OCI-LY7 (cell line): Measurements from ENCODE around the gene MALRD1. TPM values are rescaled to one million over a fixed set of nuclear protein-coding genes. Genes with fewer than 3 reads are reported as not detected.

ENCODE experiments used
- BruUV-seq: library from RNA; stranded (reverse); fragments of 400-500 nt; replicated peaks from 2 replicates; lab custom pipeline; 2021; lab: Mats Ljungman, UMichigan
- CTCF ChIA-PET: fragments of 300-600 bp; sonication (Branson Sonifier 250); formaldehyde crosslinking; loops from one replicate; lab custom pipeline; 2022; ENCODE audit warnings: antibody characterized with exemption; ENCODE audit not compliant: unreplicated experiment; lab: Charles Lee
- POLR2A ChIA-PET: fragments of 300-600 bp; sonication (Branson Sonifier 250); formaldehyde crosslinking; loops from one replicate; lab custom pipeline; 2022; ENCODE audit warnings: antibody characterized with exemption; lab: Charles Lee
- DNase-seq: peaks from one replicate; pipeline ENCODE4 v3.0.0-alpha.2; 2015; ENCODE audit warnings: low spot score
- H2AFZ ChIP-seq: fragments of 200-600 bp; sonication (generic), shearing (Covaris generic); 2 replicates; pipeline ENCODE4 v1.6.1; 2014; ENCODE audit warnings: mild to moderate bottlenecking, antibody characterized with exemption, low read length, moderate library complexity
- H3K27ac ChIP-seq: fragments of 200-600 bp; sonication (generic); 2 replicates; pipeline ENCODE4 v1.5.1; 2014; ENCODE audit warnings: mixed run types, low read depth, mild to moderate bottlenecking, moderate library complexity, low read length, inconsistent platforms; ENCODE audit not compliant: poor library complexity, severe bottlenecking
- H3K36me3 ChIP-seq: fragments of 200-600 bp; sonication (generic); 2 replicates; pipeline ENCODE4 v1.6.1; 2014; ENCODE audit warnings: mild to moderate bottlenecking, antibody characterized with exemption, low read length, moderate library complexity, mixed read lengths; ENCODE audit not compliant: insufficient read depth
- H3K4me1 ChIP-seq: fragments of 200-600 bp; sonication (generic); 2 replicates; pipeline ENCODE4 v1.5.1; 2014; ENCODE audit warnings: mild to moderate bottlenecking, low read length; ENCODE audit not compliant: insufficient read depth, poor library complexity, severe bottlenecking
- H3K4me2 ChIP-seq: fragments of 200-600 bp; sonication (generic); 2 replicates; pipeline ENCODE4 v1.6.1; 2014; ENCODE audit warnings: mild to moderate bottlenecking, low read length
- H3K4me3 ChIP-seq: fragments of 200-600 bp; sonication (generic); 2 replicates; pipeline ENCODE4 v1.5.1; 2014; ENCODE audit warnings: mild to moderate bottlenecking, low read depth, low read length; ENCODE audit not compliant: poor library complexity, severe bottlenecking
- H3K79me2 ChIP-seq: fragments of 200-600 bp; sonication (generic); 2 replicates; pipeline ENCODE4 v1.6.1; 2016; ENCODE audit warnings: low read depth, mild to moderate bottlenecking, low read length, moderate library complexity, mixed read lengths; ENCODE audit not compliant: insufficient read depth
- H3K9me2 ChIP-seq: fragments of 200-600 bp; sonication (generic); 2 replicates; pipeline ENCODE4 v1.6.1; 2016; ENCODE audit warnings: mild to moderate bottlenecking, low read length, mixed read lengths; ENCODE audit not compliant: insufficient read depth
- H3K9me3 ChIP-seq: fragments of 200-600 bp; sonication (generic); 2 replicates; pipeline ENCODE4 v1.6.1; 2014; ENCODE audit warnings: mild to moderate bottlenecking, mixed run types, low read length, mixed read lengths
- H4K20me1 ChIP-seq: fragments of 200-600 bp; sonication (generic); 2 replicates; pipeline ENCODE4 v1.6.1; 2014; ENCODE audit warnings: mild to moderate bottlenecking, antibody characterized with exemption, low read length, moderate library complexity, mixed read lengths; ENCODE audit not compliant: insufficient read depth
- EZH2phosphoT487 ChIP-seq: fragments of 200-600 bp; sonication (generic); IDR thresholded peaks from 2 replicates; pipeline ENCODE4 v1.6.1; 2018; ENCODE audit warnings: low read depth, borderline replicate concordance, mild to moderate bottlenecking, mixed run types, antibody characterized with exemption, low read length, moderate library complexity, mixed read lengths
- intact Hi-C: fragments of 100-400 bp; cut with micrococcal nuclease; formaldehyde crosslinking; loops from one replicate; pipeline ENCODE4 v1.10.0; 2022; ENCODE audit not compliant: unreplicated experiment
- total RNA-seq, 2 experiments: library from RNA; depleted of rRNA in 1 of 2; stranded (reverse); fragments of >200 nt in 1 of 2; shearing (Covaris generic) in 1 of 2; gene quantifications; 2 replicates each; pipeline ENCODE4 v1.2.3, GENCODE V29; 2014 to 2022
- TF ChIP-seq, protein P1 (sequence below): fragments of 200-600 bp; sonication (generic); conservative IDR thresholded peaks from 2 replicates; pipeline ENCODE4 v1.5.1; 2014; ENCODE audit warnings: mild to moderate bottlenecking, antibody characterized with exemption, low read length, moderate library complexity, mixed read lengths

The MALRD1 gene
- total RNA-seq, 2 experiments from 2014 or later: not detected

DNA sequence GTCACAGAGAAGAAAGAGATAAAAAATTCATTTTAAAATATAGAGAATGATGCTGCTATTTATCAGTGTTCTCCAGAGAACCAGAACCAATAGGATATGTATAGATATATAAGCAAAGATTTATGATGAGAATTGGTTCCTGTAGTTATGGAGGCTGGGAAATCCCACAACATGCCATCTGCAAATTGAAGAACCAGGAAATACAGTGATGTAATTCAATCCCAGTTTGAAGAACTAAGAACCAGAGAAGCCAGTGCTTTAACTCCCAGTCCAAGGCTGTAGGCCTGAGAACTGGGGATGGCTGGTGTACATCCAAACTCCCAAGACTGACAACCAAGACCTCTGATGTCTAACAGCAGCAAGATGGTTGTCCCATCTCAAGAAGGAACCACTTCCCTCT, 574.7 kb downstream of the MALRD1 start:
- H2AFZ ChIP-seq: no peak overlapping the region
- H4K20me1 ChIP-seq: no peaks in the 10 kb centered on the region
- no peak overlapping the region for H3K27ac ChIP-seq
- ChIA-PET POLR2A (no interaction called here), CTCF (no interaction called here)
- no peak overlapping the region for H3K4me2 ChIP-seq
- H3K4me1 ChIP-seq: no peaks in the 10 kb centered on the region
- no peaks in the 10 kb centered on the region for H3K36me3 ChIP-seq
- intact Hi-C loops: no loop called here
- H3K9me2 ChIP-seq: no peaks in the 10 kb centered on the region
- H3K79me2 ChIP-seq: no peaks in the 10 kb centered on the region
- no TSS peak for BruUV-seq
- H3K9me3 ChIP-seq: no peaks in the 10 kb centered on the region; the same call in 1 of the 2 replicates
- TF ChIP-seq, protein P1, sequence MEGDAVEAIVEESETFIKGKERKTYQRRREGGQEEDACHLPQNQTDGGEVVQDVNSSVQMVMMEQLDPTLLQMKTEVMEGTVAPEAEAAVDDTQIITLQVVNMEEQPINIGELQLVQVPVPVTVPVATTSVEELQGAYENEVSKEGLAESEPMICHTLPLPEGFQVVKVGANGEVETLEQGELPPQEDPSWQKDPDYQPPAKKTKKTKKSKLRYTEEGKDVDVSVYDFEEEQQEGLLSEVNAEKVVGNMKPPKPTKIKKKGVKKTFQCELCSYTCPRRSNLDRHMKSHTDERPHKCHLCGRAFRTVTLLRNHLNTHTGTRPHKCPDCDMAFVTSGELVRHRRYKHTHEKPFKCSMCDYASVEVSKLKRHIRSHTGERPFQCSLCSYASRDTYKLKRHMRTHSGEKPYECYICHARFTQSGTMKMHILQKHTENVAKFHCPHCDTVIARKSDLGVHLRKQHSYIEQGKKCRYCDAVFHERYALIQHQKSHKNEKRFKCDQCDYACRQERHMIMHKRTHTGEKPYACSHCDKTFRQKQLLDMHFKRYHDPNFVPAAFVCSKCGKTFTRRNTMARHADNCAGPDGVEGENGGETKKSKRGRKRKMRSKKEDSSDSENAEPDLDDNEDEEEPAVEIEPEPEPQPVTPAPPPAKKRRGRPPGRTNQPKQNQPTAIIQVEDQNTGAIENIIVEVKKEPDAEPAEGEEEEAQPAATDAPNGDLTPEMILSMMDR: no peak
- no peak for TF ChIP-seq EZH2phosphoT487
- H3K4me3 ChIP-seq: no peak overlapping the region
- DNase-seq: no peak

DNA sequence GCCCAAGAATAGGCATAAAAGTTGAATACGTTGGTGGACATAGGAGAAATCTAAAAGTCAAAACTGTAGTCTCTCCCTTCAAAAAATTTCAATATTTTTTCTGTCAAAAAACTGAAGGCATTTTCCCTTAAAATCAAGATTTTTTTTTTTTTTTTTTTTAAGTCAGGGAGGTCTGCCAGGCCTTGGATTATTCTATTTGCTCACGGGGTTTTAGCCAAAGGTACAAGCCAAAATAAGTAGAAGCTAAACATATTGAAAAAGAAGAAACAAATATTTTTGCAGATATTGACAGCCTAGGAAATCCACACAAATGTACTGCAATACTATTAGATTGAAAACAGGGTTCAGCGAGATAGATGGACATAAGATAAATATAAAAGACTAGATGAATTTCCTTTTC, 577.6 kb downstream of the MALRD1 start:
- no peaks in the 10 kb centered on the region for H3K36me3 ChIP-seq
- H3K4me2 ChIP-seq: no peak overlapping the region
- no peaks in the 10 kb centered on the region for H3K9me3 ChIP-seq
- intact Hi-C loops: no loop called here
- POLR2A ChIA-PET: interaction anchor here (0.7 kb wide), 2 partner anchors 1341 to 1839 kb away, joined by 3 to 5 read pairs; no protein-coding TSS in a partner anchor
- no peak overlapping the region for H3K27ac ChIP-seq
- no peaks in the 10 kb centered on the region for H4K20me1 ChIP-seq
- no peaks in the 10 kb centered on the region for H3K4me1 ChIP-seq
- TF ChIP-seq EZH2phosphoT487: no peak
- TF ChIP-seq, protein P1: no peak
- H3K4me3 ChIP-seq: no peak overlapping the region
- no peak overlapping the region for H2AFZ ChIP-seq
- DNase-seq: no peak
- H3K79me2 ChIP-seq: no peaks in the 10 kb centered on the region
- CTCF ChIA-PET: no interaction called here
- BruUV-seq: no TSS peak
- H3K9me2 ChIP-seq: no peaks in the 10 kb centered on the region

DNA sequence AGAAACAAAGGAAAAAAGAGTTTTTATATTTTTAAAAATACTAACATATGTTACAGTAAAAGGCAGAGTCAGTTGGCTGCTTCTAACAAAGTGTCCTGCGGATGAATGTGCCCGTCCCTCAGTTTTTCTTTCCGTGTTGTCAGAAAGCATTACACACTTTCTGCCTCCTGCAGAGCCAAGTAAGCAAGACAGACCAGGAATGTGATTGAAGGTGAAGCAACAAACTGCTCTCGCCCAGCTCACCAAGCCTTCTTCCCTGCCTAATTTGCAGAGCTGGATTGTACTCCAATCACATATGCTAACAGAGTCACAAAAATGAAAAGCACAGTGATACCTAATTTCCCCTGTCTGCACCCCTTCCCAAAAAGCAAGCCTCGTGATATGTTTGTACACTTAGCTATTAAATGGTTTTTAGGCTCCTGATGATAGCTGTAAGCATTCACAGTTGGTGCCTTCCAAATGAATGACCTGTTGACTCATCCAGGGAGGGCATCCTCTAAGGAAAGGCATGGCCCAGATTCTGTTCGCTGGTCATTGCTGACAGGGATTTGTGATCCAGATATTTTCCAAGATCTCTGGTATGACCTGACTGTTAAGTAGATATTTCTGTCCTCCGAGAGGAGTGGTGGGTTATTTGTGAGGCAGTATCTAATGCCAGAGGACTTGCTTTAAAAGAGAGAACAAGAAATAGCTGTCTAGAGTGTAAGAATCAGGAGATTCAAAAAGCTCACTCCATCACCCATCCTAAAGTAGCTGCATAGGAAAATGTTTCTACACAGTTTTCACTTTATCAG, 580.4 kb downstream of the MALRD1 start:
- no peaks in the 10 kb centered on the region for H3K9me3 ChIP-seq
- POLR2A ChIA-PET: interaction anchor here (0.6 kb wide), 1 partner anchor 476 kb away, joined by 3 read pairs; no protein-coding TSS in a partner anchor
- DNase-seq: no peak
- no peak overlapping the region for H2AFZ ChIP-seq
- H3K79me2 ChIP-seq: no peaks in the 10 kb centered on the region
- no peaks in the 10 kb centered on the region for H3K4me1 ChIP-seq
- no peak overlapping the region for H3K4me3 ChIP-seq
- intact Hi-C loops: no loop called here
- no peaks in the 10 kb centered on the region for H3K36me3 ChIP-seq
- H4K20me1 ChIP-seq: no peaks in the 10 kb centered on the region
- no peaks in the 10 kb centered on the region for H3K9me2 ChIP-seq
- CTCF ChIA-PET: no interaction called here
- no TSS peak for BruUV-seq
- no peak overlapping the region for H3K4me2 ChIP-seq
- TF ChIP-seq, protein P1: no peak
- no peak for TF ChIP-seq EZH2phosphoT487
- H3K27ac ChIP-seq: no peak overlapping the region
